GM19035 (cell line): Measurements from ENCODE around the gene RAB34.
A peak's percentile ranks its signal among the peaks of the same experiment; 100 is the strongest.

Source experiments
- ATAC-seq: cut with Tn5 transposase; IDR thresholded peaks from one replicate; pipeline ENCODE4 v1.9.1; 2021; ENCODE audit not compliant: unreplicated experiment

RAB34 gene

DNA sequence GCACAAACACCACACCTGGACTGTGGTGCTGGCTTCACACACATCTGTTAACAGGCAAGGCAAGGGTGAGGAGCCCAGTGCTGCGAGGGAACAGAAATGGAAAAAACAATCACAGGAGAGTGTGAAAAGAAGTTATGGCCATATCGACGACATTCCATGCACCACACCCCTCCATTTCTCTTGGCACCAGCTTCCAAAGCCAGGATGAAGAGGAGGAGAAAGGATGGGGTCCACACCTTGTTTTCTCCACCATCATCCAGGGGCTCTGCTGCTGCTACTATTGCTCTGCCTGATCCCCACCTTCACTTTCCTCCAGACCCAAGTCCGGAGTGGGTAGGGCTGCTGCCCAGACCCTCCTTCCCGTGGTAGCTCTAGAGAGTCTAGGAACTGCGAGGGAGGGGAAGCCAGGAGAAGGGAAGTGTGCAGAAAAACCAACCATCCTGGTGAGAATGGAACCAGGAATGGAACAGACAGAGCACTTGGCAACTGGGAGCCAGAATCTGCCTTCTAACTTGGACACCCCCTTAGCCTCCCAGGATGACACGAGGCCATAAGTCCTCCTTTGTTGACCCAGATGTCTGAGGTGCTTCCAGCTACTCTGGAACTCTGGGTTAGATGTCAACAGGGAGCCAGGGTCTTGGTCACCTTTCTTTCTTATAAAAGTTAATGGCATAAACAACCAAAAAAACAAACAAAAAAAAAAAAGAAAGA lies 4.8 kb downstream of the RAB34 start:
- ATAC-seq, result no peak

DNA sequence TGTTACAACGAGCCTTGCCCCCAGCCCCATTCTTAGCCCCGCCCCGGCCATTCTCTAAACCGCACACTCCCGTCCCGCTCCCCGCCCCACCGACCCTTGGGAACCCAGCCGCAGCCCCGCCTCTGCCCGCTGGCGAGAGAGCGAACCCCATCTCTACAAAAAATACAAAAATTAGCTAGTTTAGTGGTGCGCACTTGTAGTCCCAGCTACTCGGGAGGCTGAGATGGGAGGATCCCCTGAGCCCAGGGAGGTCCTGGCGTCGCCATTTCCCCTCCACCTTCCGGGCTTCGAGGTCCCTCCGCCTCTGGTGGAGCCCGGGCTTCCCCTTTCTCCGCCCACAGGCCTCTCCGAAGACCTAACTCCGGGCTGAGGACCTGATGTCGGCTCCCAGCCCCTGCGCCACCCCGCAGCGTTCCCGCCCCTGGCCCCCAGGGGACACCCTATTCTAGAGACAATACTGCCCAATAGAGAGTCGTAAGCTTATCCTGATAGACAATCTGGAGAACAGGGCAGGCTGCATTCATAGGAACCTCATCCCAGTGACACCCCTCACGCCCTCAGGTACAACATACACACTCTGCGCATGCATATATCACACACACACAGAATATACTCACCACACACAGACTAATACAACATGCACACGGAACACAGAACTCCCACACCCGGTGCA lies 5.5 kb downstream of the RAB34 start:
- no peak for ATAC-seq

DNA sequence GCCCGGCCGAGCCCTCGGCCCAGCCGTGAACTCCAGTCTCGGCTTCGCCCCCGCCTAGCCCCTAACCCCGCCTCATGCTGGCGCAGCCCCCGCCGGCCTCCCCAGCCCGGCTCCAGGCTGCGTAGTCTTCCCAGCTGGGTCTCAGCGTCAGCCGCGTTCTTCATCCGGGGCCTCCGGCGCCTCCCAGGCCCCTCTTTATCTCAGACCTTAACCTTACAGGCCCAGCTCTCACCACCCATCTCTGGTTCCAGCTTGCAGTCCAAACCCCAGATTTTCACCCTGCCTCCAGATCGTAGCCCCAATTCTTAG lies 6.0 kb downstream of the RAB34 start, which contains the start of gene PROCA1:
Gene PROCA1, minus strand, starts transcription at position 166 of the 309 bp plus-strand sequence. CDS start 228 bp downstream, outside the sequence.
- no peak for ATAC-seq

DNA sequence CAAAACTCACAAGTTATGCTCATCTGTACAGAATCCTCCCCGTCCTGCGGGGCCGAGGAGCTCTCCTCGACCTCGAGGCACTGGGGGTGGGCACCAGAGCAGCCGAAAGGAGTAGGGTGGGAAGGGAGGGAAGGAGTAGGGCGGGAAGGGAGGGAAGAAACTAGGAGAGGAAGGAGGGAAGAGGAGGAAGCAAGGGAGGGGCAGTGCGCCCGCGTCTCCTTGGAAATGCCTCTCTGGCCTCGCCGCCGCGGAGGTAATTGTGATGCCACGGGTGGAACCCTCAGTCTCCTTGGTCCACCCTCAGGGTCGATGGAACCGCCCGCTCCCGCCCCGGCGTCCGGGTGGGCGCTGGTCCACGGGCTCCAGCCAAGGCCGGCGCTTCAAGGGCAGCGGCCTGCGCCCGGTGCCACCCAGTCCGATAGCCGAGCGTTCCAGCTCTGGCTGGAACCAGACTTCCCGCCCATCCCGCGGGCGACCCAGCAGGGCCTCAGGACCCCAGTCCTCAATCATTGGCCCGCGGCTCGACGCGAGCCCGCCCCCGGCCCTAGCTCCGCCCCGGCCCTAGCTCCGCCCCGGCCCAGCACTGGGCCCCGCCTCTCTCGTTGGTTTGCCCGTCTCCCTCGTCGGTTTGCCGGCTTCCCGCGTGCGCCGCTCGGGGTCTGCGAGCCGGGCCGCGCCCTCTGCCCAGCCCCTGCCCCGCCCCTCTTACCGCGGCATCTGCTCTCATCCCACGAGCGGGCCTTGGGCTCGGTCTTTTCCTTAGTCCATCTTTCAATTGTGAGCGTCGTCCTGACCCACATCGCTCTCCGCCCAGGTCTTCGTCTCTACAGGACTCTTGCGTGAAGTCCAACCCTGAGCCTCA lies 6.6 kb downstream of the RAB34 start:
- peak; percentile 77 for ATAC-seq

DNA sequence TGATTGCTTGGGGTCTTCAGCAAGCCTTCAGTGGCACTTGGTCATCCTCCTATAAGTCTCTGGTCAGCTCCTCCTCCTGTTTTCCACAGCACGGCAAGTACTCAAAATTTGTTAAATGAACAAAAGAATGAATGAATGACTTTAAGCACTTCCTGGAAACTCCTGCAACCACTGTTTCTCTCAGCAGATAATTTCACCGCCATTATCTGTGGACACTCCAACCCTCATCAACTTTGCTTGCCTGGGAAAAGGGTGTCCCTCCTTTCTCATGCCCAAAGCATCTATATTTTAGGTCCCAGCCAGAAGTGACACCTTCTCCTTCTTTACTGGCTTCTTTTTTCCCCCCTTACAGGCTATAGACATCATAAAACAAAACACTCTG lies 10.3 kb downstream of the RAB34 start:
- no peak for ATAC-seq

DNA sequence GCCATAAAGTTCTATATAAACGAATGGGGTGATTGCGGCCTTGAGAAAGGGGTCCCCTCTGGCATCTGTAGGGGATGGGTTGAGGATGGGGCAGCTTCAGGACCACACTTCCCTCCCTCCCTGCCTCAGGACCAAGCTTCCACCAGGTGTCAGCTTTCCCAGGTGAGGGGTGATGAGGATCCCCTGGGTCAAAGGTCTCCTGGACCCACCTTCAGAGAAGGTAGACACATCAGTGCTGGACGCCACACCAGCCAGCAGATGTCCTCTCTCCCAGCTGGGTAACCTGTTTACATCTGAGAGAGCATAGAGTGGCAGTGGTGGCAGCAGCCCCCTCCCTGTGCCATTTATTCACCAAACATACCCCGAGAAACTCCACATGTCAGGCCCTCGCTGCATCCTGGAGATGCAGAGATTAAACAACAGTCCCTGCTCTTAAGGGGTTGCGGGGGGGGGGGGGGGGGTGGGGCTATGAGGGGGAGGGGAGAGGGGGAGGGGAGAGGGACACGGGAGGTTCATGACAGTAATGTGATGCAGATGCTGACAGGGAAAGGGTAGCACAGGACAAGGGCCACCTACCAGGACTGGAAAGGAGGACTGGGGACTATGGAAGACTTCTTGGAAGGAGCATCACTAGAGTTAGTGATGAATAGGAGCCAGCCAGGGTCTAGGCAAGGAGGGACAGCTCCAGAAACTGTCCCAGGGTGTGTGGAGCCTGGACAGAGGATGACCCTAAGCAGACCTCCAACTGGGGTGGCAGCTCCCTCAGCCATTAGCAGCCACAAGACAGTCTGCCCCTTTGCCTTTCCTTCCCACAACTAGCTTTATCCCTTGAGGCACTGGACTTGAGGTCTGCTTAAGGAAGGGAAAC lies 11.0 kb downstream of the RAB34 start:
- ATAC-seq, result no peak

DNA sequence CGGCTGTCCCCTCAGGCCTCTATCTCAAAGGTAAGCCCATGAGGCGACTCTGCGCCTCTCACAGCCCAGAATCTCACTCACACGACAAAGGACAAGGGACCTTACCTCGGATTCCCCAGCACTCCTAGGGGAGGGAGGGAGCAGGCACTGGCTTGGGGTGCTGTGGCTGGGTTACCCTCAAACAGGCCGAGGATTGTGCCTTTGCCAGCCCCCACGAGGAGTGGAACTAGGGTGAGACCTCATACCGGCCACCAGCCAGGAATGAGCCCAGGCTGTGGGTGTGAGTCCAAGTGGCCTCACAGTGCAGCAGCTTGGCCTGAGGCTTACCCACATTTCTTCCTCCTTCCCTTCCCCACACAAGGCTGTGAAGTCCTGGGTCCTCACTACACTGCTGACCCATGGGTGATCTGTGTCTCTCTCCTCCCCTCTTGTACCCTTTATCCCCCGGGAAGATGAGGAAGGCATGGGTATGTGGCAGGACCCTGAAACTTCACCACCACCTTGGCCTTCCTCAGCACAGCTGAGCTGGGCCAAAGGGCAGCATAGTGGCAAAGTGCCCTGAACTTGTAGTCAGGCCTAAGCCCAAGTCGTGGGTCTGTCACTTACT lies 11.8 kb downstream of the RAB34 start:
- ATAC-seq, result no peak

DNA sequence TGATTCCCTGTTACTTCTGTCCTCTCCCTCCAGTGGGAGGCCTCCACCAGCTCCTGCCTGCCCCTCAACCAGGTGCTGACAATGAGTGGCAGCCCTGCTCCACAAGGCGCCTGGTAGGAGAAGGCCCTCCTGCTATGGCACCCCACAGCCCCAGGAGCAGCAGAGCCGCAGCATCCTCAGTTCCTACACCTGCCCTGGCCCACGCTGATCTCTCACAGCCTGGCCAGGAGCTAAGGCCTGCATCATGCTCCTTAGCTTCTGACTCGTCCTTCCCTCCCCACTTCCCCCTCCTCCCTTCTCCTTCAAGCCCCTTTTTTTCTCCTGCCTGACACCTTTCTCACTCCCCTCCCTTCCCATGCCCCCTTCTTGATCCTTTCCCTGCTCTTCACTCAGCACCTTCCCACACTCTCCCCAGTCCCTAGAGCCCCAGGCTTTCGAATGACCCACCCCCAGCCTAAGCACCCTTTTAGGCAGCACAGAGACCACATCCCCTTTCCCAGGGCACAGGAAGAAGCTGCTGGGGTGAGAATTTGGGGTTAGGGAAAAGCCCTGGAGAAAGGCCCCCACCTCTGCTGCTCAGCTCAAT lies 12.5 kb downstream of the RAB34 start:
- no peak for ATAC-seq

DNA sequence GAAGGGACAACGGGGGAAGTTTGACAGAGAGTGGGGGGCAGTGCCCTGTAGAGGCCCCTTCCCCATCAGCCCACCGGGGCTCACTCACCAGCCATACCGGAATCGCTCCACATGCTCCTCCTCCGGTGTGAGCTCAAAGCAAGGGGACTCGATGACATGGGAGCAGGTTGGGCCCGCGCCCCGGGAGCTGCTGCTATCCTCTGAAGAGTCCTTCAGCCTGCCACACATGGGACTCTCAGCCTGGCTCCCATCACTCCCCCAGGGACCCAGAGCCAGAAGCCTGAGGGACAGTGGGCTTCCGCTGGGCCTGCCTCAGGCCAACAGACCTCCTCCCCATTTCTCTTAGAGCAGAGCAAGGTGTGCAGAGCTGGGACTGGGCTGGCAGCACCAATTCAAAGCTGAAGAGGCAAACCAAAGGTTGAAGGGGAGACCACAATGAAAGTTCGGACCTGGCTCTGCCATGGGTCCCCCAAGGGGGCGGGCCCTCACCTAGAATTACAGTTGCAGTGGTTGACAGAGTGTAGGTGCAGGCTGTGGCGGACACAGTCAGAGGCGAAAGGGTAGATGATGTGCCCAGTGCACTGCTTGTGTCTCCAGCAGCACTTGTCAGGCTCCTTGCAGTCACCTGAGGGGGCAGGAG lies 13.3 kb downstream of the RAB34 start:
- ATAC-seq, result no peak

DNA sequence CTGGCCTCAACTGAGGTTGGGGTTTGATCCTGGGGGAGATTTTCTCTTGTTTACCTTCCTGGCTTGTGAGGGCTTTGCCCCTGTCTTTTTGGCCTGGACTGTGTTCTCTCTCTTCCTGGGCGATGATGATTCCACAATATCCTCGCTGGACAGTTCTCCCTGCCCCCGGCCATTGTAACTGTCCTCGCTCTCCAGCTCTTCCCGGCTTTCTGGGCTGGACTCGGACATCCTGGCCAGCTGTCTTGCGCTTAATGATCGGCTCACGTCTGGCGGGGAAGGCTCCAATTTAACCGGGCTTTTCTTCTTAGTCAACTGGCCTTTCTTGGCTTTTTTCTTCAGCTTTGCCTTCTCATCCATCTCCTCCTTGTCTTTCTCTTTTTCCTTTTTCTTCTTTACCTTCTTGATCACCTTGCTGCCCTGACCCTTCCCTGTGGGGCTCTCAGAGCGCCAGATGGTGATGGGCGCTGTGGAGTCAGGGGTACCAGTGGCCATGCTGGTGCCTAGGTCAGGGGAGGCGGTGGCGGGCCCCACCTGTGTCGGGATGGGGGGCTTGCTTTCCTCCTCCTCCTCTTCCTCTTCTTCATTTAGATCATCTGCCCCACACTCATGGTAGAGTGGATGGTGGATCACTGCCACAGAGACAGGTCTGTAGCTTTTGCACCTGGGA lies 14.0 kb downstream of the RAB34 start:
- no peak for ATAC-seq

DNA sequence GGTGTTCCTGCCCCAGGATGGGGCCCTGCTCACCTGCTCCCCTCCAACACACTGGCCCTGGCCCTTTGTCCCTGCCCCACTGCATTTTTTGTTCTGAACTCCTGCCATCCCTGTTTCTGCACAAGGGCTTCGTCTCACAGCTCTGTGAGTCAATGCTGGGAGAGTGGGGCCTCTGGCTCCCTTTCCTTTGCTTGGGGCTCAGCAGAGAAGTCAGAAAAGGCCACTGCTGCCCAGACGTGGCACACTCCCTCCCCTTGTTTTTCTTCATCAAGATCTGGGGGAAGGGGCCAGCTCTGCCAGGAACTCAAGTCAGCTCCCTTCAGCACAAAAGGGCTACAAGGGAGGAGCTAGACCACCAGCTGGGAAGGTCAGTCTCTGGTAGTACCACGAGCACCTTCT lies 14.9 kb downstream of the RAB34 start:
- no peak for ATAC-seq

DNA sequence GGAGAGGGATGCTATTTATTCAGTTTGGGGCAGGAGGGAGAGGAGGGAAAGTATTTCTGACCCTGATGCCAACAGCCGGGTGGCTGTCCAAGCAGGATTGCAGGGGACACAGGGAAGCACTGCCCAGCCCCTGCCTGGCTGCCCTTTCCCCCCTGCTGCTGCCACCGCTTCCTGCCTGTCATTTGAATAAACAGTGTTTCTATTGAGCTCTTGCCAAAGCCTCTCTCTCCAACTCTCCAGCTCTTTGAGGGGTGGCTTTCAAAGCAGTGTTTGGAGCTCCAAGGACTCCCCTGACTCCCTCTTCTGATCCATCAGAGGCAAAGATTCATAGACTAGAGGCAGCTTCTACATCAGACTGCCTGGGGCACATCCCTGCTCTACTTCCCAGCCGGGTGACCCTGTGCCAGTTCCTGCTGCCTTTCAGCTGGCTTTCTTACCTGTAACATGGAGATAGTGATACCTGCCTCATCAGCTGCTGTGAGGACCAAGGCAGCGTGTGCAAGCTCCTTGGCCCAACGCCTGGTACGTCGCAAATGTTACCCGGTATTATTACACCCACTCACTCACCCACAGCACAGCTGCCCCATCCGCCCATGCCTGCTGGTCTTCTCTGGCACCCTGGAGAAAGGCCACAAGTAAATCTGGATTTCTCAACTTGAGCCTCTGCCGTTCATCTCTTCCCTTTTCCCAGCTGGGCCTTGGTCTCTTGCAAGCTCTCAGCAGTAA lies 15.5 kb downstream of the RAB34 start:
- no peak for ATAC-seq

DNA sequence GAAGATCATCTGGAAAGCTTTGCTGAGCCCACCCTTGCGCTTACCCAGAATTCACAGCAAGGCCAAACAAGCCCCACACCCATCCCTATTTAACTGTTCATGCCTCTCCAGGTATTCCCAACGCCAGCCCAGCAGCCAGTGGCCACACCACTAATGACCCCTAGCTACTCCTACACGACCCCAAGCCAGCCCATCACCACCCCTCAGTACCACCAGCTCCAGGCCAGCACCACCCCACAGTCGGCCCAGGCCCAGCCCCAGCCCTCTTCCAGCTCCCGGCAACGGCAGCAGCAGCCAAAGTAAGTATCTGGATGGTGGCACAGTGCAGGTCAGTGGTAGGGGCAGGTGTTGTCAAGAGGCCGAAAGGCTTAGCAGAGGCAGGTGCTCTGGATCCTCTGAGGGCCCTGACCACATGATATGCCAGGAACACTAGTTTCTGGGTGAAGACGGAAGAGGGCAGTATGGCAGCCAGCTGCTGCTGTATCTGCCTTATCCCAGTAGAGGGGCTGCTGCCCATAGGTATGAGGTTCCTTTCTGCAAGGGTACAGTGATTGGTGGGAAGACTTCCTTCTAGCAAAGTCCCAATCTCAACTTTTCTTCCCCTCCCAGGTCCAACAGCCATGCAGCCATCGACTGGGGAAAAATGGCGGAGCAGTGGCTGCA lies 16.7 kb downstream of the RAB34 start:
- no peak for ATAC-seq

DNA sequence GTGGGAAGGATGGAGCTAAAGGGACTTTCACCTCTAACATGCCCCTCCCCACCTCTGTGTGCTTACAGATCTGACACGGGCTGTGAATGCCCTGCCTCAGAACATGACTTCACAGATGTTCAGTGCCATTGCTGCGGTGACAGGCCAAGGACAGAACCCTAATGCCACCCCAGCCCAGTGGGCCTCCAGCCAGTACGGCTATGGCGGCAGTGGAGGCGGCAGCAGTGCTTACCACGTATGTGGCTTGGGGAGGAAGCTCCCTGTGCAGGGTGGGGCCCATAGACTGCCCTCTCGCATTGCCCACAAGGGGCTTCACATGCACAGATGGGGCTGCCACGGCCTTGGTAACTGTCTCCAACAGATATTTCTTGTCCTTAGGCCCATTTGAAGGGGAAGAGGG lies 17.4 kb downstream of the RAB34 start:
- ATAC-seq, result no peak

DNA sequence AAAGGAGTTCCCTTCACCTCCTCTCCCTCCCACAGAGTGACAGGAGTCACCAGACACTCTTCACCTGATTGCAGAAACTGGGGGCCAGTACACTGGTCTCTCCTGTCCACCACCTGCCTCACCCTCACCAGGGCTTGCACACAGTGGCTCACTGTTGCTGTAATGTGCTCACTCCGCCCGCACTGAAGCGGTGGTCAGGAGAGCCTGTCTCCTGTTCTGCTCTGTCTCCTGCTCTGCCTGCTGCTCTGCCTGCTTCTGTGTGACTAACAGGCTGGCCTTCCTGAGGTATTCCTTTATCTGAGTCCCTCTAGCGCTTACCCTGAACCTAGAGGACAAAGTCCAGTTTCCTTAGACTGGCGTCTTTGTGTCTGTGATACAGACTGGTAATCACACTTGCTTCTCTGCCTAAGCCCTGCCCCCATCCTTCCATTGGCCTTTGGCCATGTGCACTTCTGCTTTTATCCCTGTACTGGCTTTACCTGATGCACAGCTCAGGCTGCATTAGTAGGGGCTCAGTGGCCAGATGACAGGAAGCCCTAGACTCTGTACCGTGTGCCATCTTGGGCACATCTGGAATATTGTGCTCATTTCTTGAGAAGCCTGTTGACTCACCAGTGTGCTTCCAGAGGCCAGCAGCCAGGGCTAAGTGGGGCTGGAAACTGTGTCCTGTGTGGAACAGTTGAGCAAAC lies 19.3 kb downstream of the RAB34 start:
- ATAC-seq, result no peak

DNA sequence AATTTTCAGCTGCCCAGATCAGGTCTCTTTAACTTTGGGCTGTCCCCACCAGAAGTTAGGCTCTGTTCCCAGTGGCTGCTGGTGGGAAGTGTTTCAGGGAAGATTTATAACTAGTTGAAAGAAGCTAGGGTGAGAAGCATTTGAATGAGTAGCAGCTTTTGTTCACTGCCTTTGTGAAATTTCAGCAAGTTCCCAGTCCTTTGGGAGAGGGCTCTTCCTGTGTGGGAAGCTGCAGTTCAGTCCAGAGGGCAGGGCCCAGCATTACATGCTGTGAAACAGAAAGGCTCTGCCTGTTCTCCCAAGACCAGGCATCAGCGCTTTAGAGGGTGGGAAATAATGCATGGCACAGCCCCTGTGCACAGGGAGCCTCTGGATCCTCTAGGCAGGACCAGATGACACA lies 23.8 kb downstream of the RAB34 start:
- ATAC-seq, result no peak

DNA sequence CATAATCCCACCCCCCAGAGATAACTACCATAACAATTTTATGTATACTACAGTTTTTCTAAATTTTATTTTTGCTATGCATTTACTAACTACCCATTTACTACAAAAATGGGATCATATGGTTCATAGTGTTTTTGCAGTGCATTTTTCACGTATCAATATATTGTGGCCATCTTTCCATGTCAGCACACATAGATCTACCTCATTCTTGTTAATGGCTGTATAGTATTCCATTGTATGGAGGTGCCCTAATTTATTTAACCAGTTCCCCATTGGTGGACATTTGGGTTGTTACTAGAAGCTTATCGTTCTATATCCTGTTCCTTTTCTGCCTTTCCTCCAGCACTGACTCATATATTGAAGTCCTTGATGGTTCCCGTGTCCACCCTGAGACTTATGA lies 28.7 kb downstream of the RAB34 start:
- ATAC-seq, result no peak
